IPS-18a (cell line): ENCODE measurements around the gene CPEB4.

Experiments used
- H3K27ac ChIP-seq: one replicate; pipeline ENCODE4 v1.5.1; 2013; ENCODE audit warnings: low read length
- H3K27me3 ChIP-seq: one replicate; pipeline ENCODE4 v1.6.1; 2013; ENCODE audit warnings: mild to moderate bottlenecking, low read length; ENCODE audit not compliant: control insufficient read depth, insufficient read depth
- H3K36me3 ChIP-seq: one replicate; pipeline ENCODE4 v1.6.1; 2013; ENCODE audit warnings: low read depth, low read length; ENCODE audit not compliant: control insufficient read depth
- H3K4me1 ChIP-seq: one replicate; pipeline ENCODE4 v1.6.1; 2013; ENCODE audit warnings: low read depth, low read length; ENCODE audit not compliant: control insufficient read depth
- H3K4me3 ChIP-seq: one replicate; pipeline ENCODE4 v1.5.1; 2013; ENCODE audit warnings: low read length
- H3K9ac ChIP-seq: one replicate; pipeline ENCODE4 v1.6.1; 2013; ENCODE audit warnings: mild to moderate bottlenecking, low read length, moderate library complexity
- H3K9me3 ChIP-seq: one replicate; pipeline ENCODE4 v1.6.1; 2013; ENCODE audit warnings: low read depth, low read length; ENCODE audit not compliant: control insufficient read depth

The CPEB4 gene

GRCh38 chr5:174011441-174011840 lies 123.3 kb downstream of the CPEB4 start:
- Histone ChIP-seq H3K9me3 (no peaks in the 10 kb centered on the region), H3K4me3 (no peak overlapping the region), H3K4me1 (no peaks in the 10 kb centered on the region), H3K27ac (no peak overlapping the region), H3K36me3 (no peaks in the 10 kb centered on the region), H3K27me3 (no peaks in the 10 kb centered on the region), H3K9ac (no peak overlapping the region)
